Adrenal gland (tissue), 5 donors: ENCODE data around the gene PRPF19.

Experiments
- CTCF ChIP-seq, 6 experiments: fragments of 450-650 bp in 4 of 6; fragments of 200-600 bp in 2 of 6; sonication (generic) in 1 of 6; IDR thresholded peaks; 1 replicate in 5 of 6; 2 replicates in 1 of 6; pipeline versions ENCODE4 v1.5.1 to v1.8.0; 2016 to 2021; ENCODE audit warnings: antibody characterized with exemption in 6 of 6, mild to moderate bottlenecking in 2 of 6, moderate library complexity in 1 of 6
- POLR2A ChIP-seq, 2 donors: fragments of 450-650 bp; IDR thresholded peaks; one replicate each; pipeline ENCODE4 v1.6.1; 2017; ENCODE audit warnings: antibody characterized with exemption in 2 of 2, mild to moderate bottlenecking in 2 of 2, moderate library complexity in 1 of 2
- donor health status: DM: no; HTN: no; CAD: no.

DNA sequence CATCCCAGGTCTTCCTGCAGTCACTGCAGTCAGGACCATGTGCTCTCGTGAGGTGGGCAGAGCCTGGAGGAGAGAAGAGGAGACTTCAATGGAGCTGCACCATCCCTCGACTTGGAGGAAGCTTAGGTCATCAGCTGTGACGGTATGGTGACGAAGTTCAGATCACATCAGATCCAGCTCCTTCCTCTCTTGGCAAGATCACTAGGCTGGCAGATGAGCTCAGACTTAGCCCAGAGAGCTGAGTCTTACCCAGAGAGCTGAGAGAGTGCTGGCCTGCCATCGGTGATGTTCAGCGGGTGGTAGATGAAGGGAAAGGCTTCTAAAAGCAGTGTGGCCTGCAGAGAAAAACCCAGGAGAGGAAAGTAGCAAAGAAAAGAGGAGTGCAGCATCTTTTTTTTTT lies 47.4 kb upstream of the PRPF19 start:
- TF ChIP-seq CTCF (IDR thresholded peaks at IDR 0.05) (no peak), POLR2A (IDR thresholded peaks at IDR 0.05) (no peak)
